Measurements from ENCODE around the gene VAMP3. TPM values are rescaled to one million over a fixed set of nuclear protein-coding genes. Genes with fewer than 3 reads are reported as not detected.
A peak's percentile ranks its signal among the peaks of the same experiment; 100 is the strongest.

VAMP3 gene
- total and polyA plus RNA-seq, 9 of the 15 experiments (the other 6 are each of a cell fraction or from before 2014, with no cell fraction given), result 27.1 to 71.3 (median 47.5) TPM

DNA sequence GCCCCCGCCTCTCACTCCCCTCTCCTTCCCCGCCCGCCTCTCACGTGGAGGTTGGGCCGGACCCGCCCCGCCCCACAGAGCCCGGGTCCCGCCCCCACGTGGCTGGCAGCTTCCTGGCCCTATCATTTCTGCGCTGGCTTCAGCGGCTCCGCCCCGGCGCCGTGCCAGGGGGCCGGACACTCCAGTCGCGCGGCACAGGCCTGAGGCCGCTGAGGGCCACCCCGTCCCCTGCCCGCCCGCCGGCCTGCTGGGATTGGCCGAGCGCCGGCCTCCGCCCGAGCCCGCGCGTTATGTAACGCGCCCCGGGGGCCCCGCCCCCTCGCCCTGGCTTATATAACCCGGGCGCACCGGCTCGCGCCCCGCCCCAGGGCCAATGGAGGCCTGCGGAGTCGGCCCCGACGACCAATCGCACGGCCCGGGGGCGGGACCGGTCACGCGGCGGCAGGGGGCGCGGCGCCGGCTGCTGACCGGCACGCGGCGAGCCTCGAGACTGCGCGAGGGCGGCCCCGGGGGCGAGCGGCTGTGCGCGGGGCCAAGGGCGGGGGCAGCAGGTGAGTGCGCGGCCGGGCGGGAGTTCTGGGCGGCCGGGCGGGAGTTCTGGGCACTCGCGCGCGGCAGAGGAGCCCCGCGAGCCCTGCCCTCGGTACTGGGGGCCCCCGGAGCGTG lies 12.9 kb downstream of the VAMP3 start, which contains the start of gene PER3 (continued):
- TF ChIP-seq, protein P1, sequence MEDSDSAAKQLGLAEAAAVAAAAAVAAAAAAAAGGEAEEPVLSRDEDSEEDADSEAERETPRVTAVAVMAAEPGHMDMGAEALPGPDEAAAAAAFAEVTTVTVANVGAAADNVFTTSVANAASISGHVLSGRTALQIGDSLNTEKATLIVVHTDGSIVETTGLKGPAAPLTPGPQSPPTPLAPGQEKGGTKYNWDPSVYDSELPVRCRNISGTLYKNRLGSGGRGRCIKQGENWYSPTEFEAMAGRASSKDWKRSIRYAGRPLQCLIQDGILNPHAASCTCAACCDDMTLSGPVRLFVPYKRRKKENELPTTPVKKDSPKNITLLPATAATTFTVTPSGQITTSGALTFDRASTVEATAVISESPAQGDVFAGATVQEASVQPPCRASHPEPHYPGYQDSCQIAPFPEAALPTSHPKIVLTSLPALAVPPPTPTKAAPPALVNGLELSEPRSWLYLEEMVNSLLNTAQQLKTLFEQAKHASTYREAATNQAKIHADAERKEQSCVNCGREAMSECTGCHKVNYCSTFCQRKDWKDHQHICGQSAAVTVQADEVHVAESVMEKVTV (CRISPR knock-in tag; IDR thresholded peaks at IDR 0.05), result no peak
- TF ChIP-seq HDAC3 (IDR thresholded peaks at IDR 0.05; ENCODE audit: borderline replicate concordance, partially characterized antibody) (no peak), NR2F6 (CRISPR knock-in tag; IDR thresholded peaks at IDR 0.05) (no peak), CEBPG (CRISPR knock-in tag; IDR thresholded peaks at IDR 0.05) (no peak), CEBPG (tag; conservative IDR thresholded peaks at IDR 0.05 in 1 of 2, IDR thresholded peaks at IDR 0.05 in 1 of 2) (0 out of 4 replicates have a peak, but pooled peaks have one; percentile 17 to 38), CBX8 (IDR thresholded peaks at IDR 0.05; ENCODE audit: borderline replicate concordance, extremely low read depth, low read depth, low read length, poor library complexity, severe bottlenecking) (no peak), KDM1A (IDR thresholded peaks at IDR 0.05) (no peak), SP1 (CRISPR knock-in tag; IDR thresholded peaks at IDR 0.05) (peak; percentile 73), ELF2 (CRISPR knock-in tag; IDR thresholded peaks at IDR 0.05) (no peak), ARHGAP35 (IDR thresholded peaks at IDR 0.05; ENCODE audit: partially characterized antibody) (no peak), ZNF324 (CRISPR knock-in tag; IDR thresholded peaks at IDR 0.05) (no peak)
- TF ChIP-seq, protein P2, sequence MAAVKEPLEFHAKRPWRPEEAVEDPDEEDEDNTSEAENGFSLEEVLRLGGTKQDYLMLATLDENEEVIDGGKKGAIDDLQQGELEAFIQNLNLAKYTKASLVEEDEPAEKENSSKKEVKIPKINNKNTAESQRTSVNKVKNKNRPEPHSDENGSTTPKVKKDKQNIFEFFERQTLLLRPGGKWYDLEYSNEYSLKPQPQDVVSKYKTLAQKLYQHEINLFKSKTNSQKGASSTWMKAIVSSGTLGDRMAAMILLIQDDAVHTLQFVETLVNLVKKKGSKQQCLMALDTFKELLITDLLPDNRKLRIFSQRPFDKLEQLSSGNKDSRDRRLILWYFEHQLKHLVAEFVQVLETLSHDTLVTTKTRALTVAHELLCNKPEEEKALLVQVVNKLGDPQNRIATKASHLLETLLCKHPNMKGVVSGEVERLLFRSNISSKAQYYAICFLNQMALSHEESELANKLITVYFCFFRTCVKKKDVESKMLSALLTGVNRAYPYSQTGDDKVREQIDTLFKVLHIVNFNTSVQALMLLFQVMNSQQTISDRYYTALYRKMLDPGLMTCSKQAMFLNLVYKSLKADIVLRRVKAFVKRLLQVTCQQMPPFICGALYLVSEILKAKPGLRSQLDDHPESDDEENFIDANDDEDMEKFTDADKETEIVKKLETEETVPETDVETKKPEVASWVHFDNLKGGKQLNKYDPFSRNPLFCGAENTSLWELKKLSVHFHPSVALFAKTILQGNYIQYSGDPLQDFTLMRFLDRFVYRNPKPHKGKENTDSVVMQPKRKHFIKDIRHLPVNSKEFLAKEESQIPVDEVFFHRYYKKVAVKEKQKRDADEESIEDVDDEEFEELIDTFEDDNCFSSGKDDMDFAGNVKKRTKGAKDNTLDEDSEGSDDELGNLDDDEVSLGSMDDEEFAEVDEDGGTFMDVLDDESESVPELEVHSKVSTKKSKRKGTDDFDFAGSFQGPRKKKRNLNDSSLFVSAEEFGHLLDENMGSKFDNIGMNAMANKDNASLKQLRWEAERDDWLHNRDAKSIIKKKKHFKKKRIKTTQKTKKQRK (IDR thresholded peaks at IDR 0.05; ENCODE audit: borderline replicate concordance, low read depth, low read length), result no peak
- TF ChIP-seq, protein P3, sequence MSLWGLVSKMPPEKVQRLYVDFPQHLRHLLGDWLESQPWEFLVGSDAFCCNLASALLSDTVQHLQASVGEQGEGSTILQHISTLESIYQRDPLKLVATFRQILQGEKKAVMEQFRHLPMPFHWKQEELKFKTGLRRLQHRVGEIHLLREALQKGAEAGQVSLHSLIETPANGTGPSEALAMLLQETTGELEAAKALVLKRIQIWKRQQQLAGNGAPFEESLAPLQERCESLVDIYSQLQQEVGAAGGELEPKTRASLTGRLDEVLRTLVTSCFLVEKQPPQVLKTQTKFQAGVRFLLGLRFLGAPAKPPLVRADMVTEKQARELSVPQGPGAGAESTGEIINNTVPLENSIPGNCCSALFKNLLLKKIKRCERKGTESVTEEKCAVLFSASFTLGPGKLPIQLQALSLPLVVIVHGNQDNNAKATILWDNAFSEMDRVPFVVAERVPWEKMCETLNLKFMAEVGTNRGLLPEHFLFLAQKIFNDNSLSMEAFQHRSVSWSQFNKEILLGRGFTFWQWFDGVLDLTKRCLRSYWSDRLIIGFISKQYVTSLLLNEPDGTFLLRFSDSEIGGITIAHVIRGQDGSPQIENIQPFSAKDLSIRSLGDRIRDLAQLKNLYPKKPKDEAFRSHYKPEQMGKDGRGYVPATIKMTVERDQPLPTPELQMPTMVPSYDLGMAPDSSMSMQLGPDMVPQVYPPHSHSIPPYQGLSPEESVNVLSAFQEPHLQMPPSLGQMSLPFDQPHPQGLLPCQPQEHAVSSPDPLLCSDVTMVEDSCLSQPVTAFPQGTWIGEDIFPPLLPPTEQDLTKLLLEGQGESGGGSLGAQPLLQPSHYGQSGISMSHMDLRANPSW (CRISPR knock-in tag; IDR thresholded peaks at IDR 0.05), result no peak
- TF ChIP-seq, protein P4, sequence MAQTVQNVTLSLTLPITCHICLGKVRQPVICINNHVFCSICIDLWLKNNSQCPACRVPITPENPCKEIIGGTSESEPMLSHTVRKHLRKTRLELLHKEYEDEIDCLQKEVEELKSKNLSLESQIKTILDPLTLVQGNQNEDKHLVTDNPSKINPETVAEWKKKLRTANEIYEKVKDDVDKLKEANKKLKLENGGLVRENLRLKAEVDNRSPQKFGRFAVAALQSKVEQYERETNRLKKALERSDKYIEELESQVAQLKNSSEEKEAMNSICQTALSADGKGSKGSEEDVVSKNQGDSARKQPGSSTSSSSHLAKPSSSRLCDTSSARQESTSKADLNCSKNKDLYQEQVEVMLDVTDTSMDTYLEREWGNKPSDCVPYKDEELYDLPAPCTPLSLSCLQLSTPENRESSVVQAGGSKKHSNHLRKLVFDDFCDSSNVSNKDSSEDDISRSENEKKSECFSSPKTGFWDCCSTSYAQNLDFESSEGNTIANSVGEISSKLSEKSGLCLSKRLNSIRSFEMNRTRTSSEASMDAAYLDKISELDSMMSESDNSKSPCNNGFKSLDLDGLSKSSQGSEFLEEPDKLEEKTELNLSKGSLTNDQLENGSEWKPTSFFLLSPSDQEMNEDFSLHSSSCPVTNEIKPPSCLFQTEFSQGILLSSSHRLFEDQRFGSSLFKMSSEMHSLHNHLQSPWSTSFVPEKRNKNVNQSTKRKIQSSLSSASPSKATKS (CRISPR knock-in tag; IDR thresholded peaks at IDR 0.05), result no peak
- TF ChIP-seq, protein P5, sequence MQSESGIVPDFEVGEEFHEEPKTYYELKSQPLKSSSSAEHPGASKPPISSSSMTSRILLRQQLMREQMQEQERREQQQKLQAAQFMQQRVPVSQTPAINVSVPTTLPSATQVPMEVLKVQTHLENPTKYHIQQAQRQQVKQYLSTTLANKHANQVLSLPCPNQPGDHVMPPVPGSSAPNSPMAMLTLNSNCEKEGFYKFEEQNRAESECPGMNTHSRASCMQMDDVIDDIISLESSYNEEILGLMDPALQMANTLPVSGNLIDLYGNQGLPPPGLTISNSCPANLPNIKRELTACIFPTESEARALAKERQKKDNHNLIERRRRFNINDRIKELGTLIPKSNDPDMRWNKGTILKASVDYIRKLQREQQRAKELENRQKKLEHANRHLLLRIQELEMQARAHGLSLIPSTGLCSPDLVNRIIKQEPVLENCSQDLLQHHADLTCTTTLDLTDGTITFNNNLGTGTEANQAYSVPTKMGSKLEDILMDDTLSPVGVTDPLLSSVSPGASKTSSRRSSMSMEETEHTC (IDR thresholded peaks at IDR 0.05), result no peak; the same call in 1 of the 2 replicates
